Stimulated activated CD8-positive, alpha-beta memory T cell treated with anti-CD3 and anti-CD28 coated beads, Interleukin-4, amount 100 ng/mL, for 4 hours (primary cell): ENCODE measurements around the gene CLHC1.
"Not testable (repeated sequence)": the region's sequence is repeated elsewhere in the genome, so short reads cannot be mapped to it uniquely, and the experiment has no call there.

Source experiments
- DNase-seq, 2 donors: peaks; one replicate each; pipeline ENCODE4 v3.0.0-alpha.2; 2020; ENCODE audit warnings: low read depth in 2 of 2, low spot score in 1 of 2

CLHC1 gene

DNA sequence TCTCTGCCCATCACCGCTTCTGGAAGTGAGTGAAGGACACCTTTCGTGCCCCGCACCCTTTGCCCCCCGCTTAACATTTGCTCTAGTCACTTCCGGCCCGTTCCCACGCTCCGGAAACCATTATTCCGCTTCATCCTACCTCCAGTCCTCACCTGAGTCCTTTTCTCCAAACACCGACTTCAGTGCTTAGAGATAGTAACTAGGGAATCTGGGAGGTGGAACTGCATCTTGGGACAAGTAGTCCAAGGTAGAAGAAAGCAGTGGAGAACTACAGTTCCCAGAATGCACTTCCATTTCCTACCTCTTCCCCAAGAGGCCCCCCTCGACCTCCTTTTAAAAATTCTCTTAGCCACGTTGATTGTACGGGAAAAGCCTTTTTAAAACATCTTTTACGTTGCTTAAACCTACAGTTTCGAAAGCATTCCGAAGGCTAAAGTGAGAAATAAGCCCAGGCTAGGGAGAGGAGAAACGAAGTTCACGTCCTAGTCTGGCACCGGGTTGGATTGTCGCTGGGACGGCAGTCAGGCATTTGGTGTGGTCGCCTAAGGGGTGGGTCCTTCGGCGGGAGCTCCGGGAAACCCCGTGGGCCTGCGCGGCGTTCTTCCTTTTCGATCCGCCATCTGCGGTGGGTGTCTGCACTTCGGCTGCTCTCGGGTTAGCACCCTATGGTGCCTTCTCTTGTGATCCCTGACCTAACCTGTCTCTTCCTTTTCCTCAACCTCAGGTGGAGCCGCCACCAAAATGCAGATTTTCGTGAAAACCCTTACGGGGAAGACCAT lies at the start of gene CLHC1, which contains the start of gene RPS27A:
CLHC1 (minus strand) TSS at position 210 of the 779 bp plus-strand sequence. CDS start 9,882 bp downstream, outside the sequence.
RPS27A (plus strand) TSS at position 605 of the 779 bp plus-strand sequence; CDS start at position 742, 137 bp downstream.
- peak; percentile 88 to 89 for DNase-seq

DNA sequence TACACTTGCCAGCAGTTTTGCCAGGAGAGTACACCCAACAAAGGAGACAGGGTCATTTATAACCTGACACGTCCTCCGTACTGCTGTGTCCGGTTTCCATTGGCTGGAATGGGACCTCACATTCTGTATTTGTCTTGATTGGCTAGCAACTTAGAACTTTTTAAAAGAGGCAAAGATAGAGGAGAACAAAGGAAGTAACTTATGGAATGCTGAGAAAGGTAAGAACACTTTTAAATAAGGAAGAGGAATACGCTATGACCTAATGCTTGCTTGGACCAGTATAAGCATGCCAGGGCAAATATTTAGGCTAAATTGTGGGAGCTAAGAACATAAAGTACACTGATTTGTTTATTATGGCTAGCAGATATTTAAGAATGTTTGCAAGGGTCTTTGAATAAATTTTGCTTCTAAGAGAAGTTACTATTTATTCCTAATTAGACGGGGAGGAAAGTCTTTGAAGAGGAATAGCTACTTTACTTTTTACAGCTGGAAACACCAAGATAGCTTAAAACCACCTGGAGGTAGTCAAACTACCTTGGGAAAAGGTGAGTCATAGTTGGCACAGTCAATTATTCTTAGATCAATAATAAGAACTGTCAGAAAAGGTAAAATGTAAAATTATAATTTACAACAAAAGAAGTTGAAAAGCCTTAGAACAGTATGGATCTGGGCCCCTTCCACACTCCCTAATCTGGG lies 48.9 kb upstream of the CLHC1 start:
- DNase-seq: not testable (repeated sequence)

GRCh38 chr2:55279859-55280424 lies 47.8 kb upstream of the CLHC1 start:
- not testable (repeated sequence) for DNase-seq

- not testable (repeated sequence) for DNase-seq
These were observed 47.2 kb upstream of the CLHC1 start for GRCh38 chr2:55279214-55279835.

- no peak for DNase-seq
These were observed 45.2 kb upstream of the CLHC1 start for GRCh38 chr2:55277310-55277709.

DNA sequence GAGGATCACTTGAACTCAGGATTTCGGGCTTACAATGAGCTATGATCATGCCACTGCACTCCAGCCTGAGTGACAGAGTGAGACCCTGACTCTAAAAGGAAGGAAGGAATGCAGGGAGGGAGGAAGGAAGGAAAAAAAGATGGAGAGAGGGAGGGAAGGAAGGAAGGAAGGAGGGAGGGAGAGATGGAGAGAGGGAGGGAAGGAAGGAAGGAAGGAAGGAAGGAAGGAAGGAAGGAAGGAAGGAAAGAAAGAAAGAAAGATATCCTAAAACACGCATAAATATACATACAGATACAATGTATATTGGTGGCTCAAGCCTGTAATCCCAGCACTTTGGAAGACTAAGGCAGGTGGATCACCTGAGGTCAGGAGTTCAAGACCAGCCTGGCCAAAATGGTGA lies 42.3 kb upstream of the CLHC1 start:
- DNase-seq: not testable (repeated sequence)

- no peak for DNase-seq
These were observed 37.5 kb upstream of the CLHC1 start for GRCh38 chr2:55269645-55269990.

DNA sequence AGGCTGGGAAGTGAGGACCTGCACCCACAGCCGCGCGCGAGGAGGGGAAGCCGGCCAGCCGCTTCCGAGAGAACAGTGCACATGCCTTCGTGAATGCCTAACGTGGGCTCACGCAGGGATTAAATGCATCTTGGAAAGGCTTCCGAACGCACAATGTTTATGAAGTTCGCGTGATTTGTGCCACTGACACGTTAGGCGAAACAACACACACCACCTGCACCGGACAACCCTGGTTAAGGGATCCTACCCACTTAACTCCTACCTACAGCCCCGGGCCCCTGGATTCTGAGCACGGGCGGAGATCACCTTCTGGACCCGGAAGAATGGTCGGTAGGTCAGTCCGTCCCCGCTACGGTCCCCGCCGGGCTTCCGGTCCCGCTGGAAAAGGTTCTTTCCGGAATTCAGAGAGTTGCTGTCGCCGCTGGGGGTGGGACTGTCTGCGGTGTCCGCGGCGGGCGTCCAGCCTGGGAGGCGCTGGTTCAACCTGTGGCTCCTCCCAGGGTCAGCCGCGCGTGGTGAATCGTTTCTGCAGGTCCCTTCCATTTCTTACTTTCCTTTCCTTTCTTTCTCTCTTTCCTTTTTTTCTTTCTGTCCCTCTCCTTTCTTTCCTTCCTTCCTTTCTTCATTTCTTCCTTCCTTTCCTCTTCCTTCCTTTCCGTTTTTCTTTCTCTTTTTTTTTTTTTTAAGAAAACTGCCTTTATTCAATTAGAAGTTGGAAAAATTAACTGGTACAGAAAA lies 37.0 kb upstream of the CLHC1 start, which contains the start of gene MTIF2:
MTIF2 (minus strand) TSS at position 325 of the 738 bp plus-strand sequence. CDS start 5,373 bp downstream, outside the sequence.
- peak; percentile 79 to 84 for DNase-seq

DNA sequence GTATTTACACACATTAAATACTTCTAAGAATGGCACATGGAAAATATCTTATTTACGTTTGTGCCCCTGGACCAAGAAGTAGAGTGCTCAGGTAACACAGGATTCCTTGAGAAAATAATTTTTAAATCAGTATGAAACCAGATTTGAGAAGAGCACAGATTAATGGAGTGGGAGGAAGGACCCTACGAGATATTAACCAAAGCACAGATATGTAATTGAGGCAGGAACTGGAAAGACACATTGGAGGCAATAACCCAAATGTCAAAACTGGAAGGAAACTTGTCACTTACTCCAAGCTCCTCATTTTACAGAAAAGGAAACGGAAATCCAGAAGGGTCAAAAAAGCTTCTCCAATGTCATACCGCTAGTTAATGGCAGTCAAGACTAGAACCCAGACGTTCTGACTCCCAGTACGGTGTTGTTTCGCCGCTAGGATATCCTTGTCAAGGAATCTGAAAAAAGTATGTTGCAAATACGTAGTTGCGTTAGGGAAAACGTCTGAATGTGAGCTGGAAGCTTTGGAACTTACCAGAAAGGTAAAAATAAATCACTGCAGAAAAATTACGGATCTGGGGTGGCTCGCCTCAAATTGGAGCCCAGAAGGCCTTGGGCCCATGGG lies 36.3 kb upstream of the CLHC1 start:
- no peak for DNase-seq

DNA sequence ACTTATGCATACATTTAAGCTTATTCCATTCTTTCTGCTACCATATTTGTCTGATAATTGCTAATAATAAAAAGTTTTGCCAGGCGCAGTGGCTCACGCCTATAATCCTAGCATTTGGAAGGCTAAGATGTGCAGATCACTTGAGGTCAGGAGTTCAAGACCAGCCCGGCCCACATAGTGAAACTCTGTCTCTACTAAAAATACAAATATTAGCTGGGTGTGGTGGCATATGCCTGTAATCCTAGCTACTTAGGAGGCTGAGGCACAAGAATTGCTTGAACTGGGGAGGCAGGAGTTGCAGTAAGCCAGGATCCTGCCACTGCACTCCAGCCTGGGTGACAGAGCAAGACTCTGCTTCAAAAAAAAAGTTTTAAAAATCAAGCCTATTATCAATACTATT lies 27.5 kb upstream of the CLHC1 start:
- DNase-seq: not testable (repeated sequence)

DNA sequence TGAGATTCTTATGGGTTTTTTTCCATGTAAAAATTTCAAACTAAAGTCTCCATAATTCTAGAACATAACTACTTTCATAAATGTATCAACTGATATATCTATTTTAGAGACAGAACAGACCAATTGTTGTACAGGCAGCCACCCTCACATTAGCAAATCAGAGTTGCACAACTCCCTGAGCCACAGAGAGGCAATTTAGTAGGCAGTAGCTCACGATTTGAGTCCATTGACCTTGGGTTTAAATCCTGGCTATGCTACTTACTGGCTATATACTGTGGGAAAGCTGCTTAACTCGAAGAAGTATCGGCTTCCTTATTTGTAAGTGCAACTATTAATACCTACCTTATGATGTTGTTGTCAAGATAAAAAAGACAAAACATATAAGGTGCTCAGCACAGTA lies 20.7 kb upstream of the CLHC1 start:
- no peak for DNase-seq

- DNase-seq: no peak
These were observed 14.9 kb upstream of the CLHC1 start for GRCh38 chr2:55247025-55247424.

DNA sequence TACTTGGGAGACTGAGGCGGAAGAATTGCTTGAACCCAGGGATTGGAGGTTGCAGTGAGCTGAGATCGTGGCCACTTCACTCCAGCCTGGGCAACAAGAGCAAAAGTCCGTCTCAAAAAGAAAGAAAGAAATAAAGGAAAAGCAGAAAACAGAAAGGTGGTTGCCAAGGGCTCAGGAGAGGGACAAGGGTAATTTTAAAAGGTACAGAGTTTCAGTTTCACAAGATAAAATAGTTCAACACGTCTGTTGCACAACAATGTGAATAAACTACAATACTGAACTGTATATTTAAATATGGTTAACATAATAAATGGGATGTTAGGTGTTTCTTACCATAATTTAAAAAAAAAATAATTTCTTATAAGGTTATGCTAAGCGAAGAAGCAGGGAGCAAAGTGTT lies 13.3 kb upstream of the CLHC1 start:
- DNase-seq: no peak

GRCh38 chr2:55242617-55243016 lies 10.5 kb upstream of the CLHC1 start:
- DNase-seq: no peak

- DNase-seq: not testable (repeated sequence)
These were observed 9.5 kb upstream of the CLHC1 start for GRCh38 chr2:55241582-55241981.

DNA sequence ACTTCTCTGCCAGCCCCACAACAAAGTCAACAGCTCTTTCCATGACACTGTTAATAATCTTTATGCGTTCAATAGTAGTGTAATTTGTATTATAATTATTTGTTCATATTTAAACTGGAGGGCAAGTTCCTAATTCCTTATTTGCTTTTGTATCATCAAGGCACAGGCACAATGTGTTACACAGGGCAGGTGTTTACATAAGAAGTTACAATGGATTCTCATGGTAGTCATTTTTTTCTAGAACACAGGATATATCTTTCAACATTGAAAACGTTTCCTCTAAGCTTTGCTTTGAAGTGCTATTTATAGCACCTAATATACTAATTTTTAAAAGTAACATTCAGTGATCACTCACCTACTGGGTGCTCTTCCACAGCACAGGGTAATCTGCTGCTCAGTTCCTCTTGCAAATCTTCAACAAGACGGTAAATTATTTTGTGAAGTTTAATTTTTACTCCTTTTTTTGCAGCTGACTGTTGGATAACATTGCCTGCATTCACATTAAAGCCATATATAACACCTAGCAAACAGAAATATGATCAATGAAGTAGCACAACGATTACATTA lies 7.6 kb upstream of the CLHC1 start:
- no peak for DNase-seq

DNA sequence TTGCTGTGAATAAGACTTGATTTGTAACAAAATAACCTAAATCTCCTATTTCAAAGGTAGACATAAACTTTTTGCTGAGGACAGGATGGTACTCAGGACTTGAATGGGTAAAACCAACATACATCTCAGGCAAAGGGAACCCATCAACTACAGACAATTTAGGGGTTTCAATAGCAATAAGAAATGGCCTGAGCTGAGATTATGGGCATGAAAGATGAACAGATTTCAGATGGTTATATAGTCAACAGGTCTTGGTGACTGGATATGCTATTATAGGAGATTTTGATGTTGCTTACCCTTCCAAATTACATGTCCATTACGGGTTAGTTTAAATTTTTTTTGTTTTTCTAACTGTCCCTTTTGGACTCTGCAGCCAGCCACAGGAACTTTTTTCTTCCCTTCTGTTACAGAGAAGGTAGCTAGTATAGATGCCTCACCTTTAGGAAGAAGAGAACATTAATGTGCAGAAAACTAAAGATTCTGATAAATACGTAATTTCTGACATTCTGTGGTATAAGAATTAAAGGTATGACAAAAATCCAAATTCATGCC lies 5.0 kb upstream of the CLHC1 start:
- DNase-seq: no peak

DNA sequence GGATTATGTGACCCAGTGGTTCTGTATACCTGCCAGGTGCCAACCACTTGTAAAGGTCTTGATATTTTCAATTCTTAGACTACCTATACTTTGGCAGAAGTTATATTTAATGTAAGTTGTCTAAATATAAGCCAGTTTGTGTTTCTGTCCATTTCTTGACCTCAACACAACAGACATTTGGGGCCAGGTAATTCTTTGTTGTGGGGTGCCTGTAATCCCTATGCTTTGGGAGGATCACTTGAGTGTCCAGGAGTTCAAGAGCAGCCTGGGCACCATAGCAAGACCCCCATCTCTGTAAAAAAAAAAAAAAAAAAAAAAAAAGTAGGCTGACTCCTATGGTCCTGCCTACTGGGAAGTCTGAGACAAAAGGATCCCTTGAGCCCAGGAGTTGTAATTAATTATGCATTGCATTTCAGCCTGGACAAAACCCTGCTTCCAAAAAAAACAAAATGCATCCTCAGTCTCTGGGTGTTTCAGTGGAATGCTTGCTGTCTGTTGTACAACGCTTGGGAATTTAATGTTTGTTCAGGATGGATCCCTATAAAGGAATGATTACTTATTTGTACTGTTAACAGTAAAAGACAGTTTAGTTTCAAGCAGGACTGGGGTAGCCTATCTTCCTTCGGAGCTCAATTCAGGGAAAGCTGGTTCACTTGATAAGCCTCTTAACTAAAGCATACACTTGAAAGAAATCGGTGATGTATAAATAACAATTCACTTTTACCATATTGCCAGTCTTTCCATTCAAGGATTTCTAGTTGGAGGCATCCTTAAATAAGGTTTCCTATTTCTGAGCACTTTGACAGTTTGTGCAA lies 3.8 kb upstream of the CLHC1 start:
- no peak for DNase-seq

DNA sequence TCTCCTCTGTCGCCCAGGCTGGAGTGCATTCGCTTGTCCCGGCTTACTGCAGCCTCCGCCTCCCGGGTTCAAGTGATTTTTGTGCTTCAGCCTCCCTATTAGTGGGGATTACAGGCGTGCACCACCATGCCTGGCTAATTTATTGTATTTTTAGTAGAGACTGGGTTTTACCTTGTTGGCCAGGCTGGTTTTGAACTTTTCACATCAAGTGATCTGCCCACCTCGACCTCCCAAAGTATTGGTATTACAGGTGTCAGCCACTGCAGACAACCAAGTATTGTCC lies 1.5 kb upstream of the CLHC1 start:
- no peak for DNase-seq
